K562 (cell line): ENCODE measurements around the gene GPC3. TPM values are rescaled to one million over a fixed set of nuclear protein-coding genes. Genes with fewer than 3 reads are reported as not detected.

Source experiments
- ATAC-seq: fragments of 200-7000 bp; cut with Tn5 transposase; 3 replicates; pipeline ENCODE4 v1.9.1; 2020; ENCODE audit warnings: moderate library complexity
- BruUV-seq: library from RNA; stranded (reverse); fragments of 400-500 nt; replicated peaks from 2 replicates; lab custom pipeline; 2021; lab: Mats Ljungman, UMichigan
- CTCF ChIA-PET: fragments of 300-600 bp; formaldehyde crosslinking; extraction: SDS; loops from one replicate; lab custom pipeline; 2021; ENCODE audit warnings: low intra/inter-chr PET ratio; lab: Yijun Ruan, JAX
- POLR2A ChIA-PET: fragments of 300-600, 350-650 bp; sonication (Branson Sonifier 250); formaldehyde crosslinking; extraction: SDS; loops from one replicate; lab custom pipeline; 2021; ENCODE audit warnings: antibody characterized with exemption, inconsistent platforms; lab: Yijun Ruan, JAX
- DNase-seq, 4 experiments: peaks; one replicate each; pipeline versions ENCODE4 v3.0.0 to v3.0.0-alpha.2; 2011 to 2018; ENCODE audit warnings: low spot score in 3 of 4, mixed read lengths in 3 of 4; ENCODE audit errors: extremely low read depth in 1 of 4
- FAIRE-seq: peaks from 2 replicates; lab custom pipeline; 2011; peaks lifted over from hg19 to GRCh38; lab: Jason Lieb, UNC
- H2AFZ ChIP-seq: 2 replicates; pipeline ENCODE4 v1.6.0; 2011; ENCODE audit warnings: low read depth, low read length, control low read depth, inconsistent platforms
- H3K27ac ChIP-seq: fragments of 200-600 bp; 3 replicates; pipeline ENCODE4 v1.8.0; 2011; ENCODE audit warnings: low read depth, mild to moderate bottlenecking, control low read depth, inconsistent platforms, low read length, moderate library complexity, mixed read lengths; ENCODE audit errors: extremely low read depth
- H3K27me3 ChIP-seq, 2 experiments: fragments of 300-600 bp in 1 of 2; 2 replicates in 1 of 2; 3 replicates in 1 of 2; pipeline versions ENCODE4 v1.6.0 to v1.8.0; 2011; ENCODE audit warnings: inconsistent platforms in 2 of 2, low read length in 2 of 2, mild to moderate bottlenecking in 1 of 2, mixed read lengths in 1 of 2, moderate library complexity in 1 of 2; ENCODE audit not compliant: control insufficient read depth in 2 of 2, insufficient read depth in 2 of 2
- H3K36me3 ChIP-seq: fragments of 300-600 bp; 3 replicates; pipeline ENCODE4 v1.8.0; 2011; ENCODE audit warnings: mild to moderate bottlenecking, low read length, inconsistent platforms; ENCODE audit not compliant: control insufficient read depth, insufficient read depth
- H3K4me1 ChIP-seq, 2 experiments: fragments of 200-600 bp in 1 of 2; replicated peaks in 1 of 2; 2 replicates in 1 of 2; 3 replicates in 1 of 2; pipeline versions ENCODE4 v1.5.1 to v1.8.0; 2011; ENCODE audit warnings: inconsistent platforms in 2 of 2, low read length in 2 of 2, mild to moderate bottlenecking in 1 of 2, mixed read lengths in 1 of 2, moderate library complexity in 1 of 2; ENCODE audit not compliant: control insufficient read depth in 2 of 2, insufficient read depth in 2 of 2
- H3K4me2 ChIP-seq: 2 replicates; pipeline ENCODE4 v1.6.1; 2011; ENCODE audit warnings: low read length, control low read depth, inconsistent platforms, mixed read lengths; ENCODE audit not compliant: insufficient read depth
- H3K4me3 ChIP-seq: fragments of 200-600 bp; sonication (generic), shearing (Covaris generic); 2 replicates; pipeline ENCODE4 v1.5.1; 2016; ENCODE audit warnings: control low read depth, inconsistent platforms
- H3K79me2 ChIP-seq: fragments of 200-600 bp; 3 replicates; pipeline ENCODE4 v1.8.0; 2011; ENCODE audit warnings: low read length, inconsistent platforms; ENCODE audit not compliant: control insufficient read depth, insufficient read depth
- H3K9ac ChIP-seq, 2 experiments: 2 replicates each; pipeline versions ENCODE4 v1.6.0 to v1.6.1; 2011; ENCODE audit warnings: low read depth in 2 of 2, low read length in 2 of 2, control low read depth in 1 of 2, inconsistent platforms in 1 of 2, mild to moderate bottlenecking in 1 of 2, mixed read lengths in 1 of 2; ENCODE audit not compliant: insufficient read depth in 1 of 2
- H3K9me1 ChIP-seq: one replicate; pipeline ENCODE4 v1.6.0; 2011; ENCODE audit warnings: inconsistent platforms, mild to moderate bottlenecking, low read length, moderate library complexity; ENCODE audit not compliant: control insufficient read depth, insufficient read depth
- H3K9me3 ChIP-seq: replicated peaks from 2 replicates; pipeline ENCODE4 v1.5.1; 2011; ENCODE audit warnings: low read depth, low read length, inconsistent platforms; ENCODE audit not compliant: control insufficient read depth, insufficient read depth
- H4K20me1 ChIP-seq: replicated peaks from 2 replicates; pipeline ENCODE4 v1.6.1; 2011; ENCODE audit warnings: low read length, inconsistent platforms, mixed read lengths; ENCODE audit not compliant: control insufficient read depth, insufficient read depth
- HDAC8 ChIP-seq: fragments of 450-650 bp; IDR thresholded peaks from 2 replicates; pipeline ENCODE4 v1.6.1; 2016; ENCODE audit warnings: mild to moderate bottlenecking, missing genetic modification characterization, moderate library complexity, missing compliant biosample characterization
- RBM22 ChIP-seq: fragments of 200-400 bp; formaldehyde crosslinking; IDR thresholded peaks from 2 replicates; pipeline ENCODE4 v1.6.1; 2018; ENCODE audit warnings: low read length, low read depth; ENCODE audit not compliant: poor library complexity, severe bottlenecking
- RFX7 ChIP-seq: fragments of 250-450 bp; sonication (Bioruptor Pico); IDR thresholded peaks from 2 replicates; pipeline ENCODE4 v1.5.1; 2021; ENCODE audit warnings: mild to moderate bottlenecking
- ZNF184 ChIP-seq: sonication (generic); formaldehyde crosslinking; IDR thresholded peaks from 2 replicates; pipeline ENCODE4 v1.5.0; 2020; ENCODE audit warnings: missing genetic modification reagents
- WGBS: fragments of 100-300 bp; shearing (Covaris generic); methylation state at CpG from one replicate; pipeline ENCODE4 v1.1.6; 2016; ENCODE audit warnings: low coverage, mixed read lengths; ENCODE audit not compliant: insufficient coverage; ENCODE audit errors: missing lambda C conversion rate; 5-methylcytosine and 5-hydroxymethylcytosine counted together
- in situ Hi-C: fragments of 300-500 bp; cut with MboI; formaldehyde crosslinking; loops from 4 replicates; pipeline ENCODE4 v1.15.0; 2018; ENCODE audit warnings: inconsistent platforms, mixed read lengths
- intact Hi-C: fragments of 100-400 bp; cut with micrococcal nuclease; formaldehyde crosslinking; loops from 2 replicates; pipeline ENCODE4 v1.14.2; 2022
- polyA plus RNA-seq, 8 experiments: library from polyadenylated mRNA; depleted of rRNA in 4 of 8; stranded (reverse) in 5 of 8; unstranded in 3 of 8; fragments of >200 nt; fragmentation: Nextera tagmentation in 2 of 8; fragmentation: Illumina TruSeq in 1 of 8; extraction: Ambion mirVana in 2 of 8; extraction: Trizol in 1 of 8; gene quantifications; 2 replicates each; pipeline versions ENCODE4 v1.2.1 to v1.2.3, GENCODE V29; 2011 to 2014; ENCODE audit warnings: inconsistent platforms in 1 of 8, missing spikeins in 1 of 8
- total RNA-seq, 7 experiments: library from RNA; depleted of rRNA in 6 of 7; stranded (reverse); fragments of >200 nt in 6 of 7; fragmentation: Illumina TruSeq in 2 of 7; extraction: Trizol in 2 of 7; gene quantifications; 2 replicates each; pipeline versions ENCODE4 v1.2.1 to v1.2.3, GENCODE V29; 2011 to 2021; ENCODE audit warnings: low replicate concordance in 1 of 7
- TF ChIP-seq, protein P1 (sequence below), 3 experiments: fragments of 200-800 bp in 1 of 3; fragments of 250-450 bp in 1 of 3; fragments of 450-650 bp in 1 of 3; sonication (Bioruptor Pico) in 1 of 3; sonication (Bioruptor generic) in 1 of 3; formaldehyde crosslinking in 1 of 3; IDR thresholded peaks; 2 replicates each; pipeline versions ENCODE4 v1.6.1 to v1.8.0; 2016 to 2022; ENCODE audit warnings: mild to moderate bottlenecking in 2 of 3, missing genetic modification characterization in 2 of 3, missing compliant biosample characterization in 1 of 3, moderate library complexity in 1 of 3
- TF ChIP-seq, protein P2 (sequence below), 2 experiments: fragments of 200-800 bp in 1 of 2; sonication (Bioruptor generic) in 1 of 2; sonication (generic) in 1 of 2; formaldehyde crosslinking in 1 of 2; IDR thresholded peaks in 1 of 2; conservative IDR thresholded peaks in 1 of 2; 2 replicates each; pipeline versions ENCODE4 v1.5.0 to v1.6.1; 2016 to 2020; ENCODE audit warnings: missing compliant biosample characterization in 1 of 2, missing genetic modification characterization in 1 of 2, missing genetic modification reagents in 1 of 2
- TF ChIP-seq, protein P3 (sequence below): fragments of 250-450 bp; sonication (Bioruptor Pico); IDR thresholded peaks from 2 replicates; pipeline ENCODE4 v1.8.0; 2021; ENCODE audit warnings: moderate library complexity, mild to moderate bottlenecking, inconsistent platforms

Gene GPC3
- total and polyA plus RNA-seq, 9 of the 15 experiments (the other 6 are each of a cell fraction or from before 2014, with no cell fraction given), result 0.42 TPM; not detected in 8

DNA sequence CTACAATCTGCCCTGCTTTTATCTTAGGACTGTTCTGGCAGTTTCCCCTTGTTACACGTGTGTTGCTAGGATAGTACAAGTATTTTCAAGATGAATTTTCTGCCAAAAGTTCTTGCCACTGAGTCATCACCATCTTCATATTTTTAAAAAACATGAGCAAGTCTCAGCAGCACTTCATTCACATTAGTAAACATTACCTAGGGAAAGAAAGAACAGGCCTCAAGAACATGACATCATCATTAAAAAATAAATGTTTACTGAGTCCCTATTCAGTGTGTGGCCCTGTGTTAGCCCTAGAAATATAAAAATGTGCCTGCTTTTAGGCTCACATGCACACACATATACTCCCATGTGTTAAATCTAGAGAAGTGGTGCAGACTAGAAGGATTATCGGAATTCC, 18.7 kb upstream of the GPC3 start:
- ChIA-PET CTCF (no interaction called here), POLR2A (no interaction called here)
- H2AFZ ChIP-seq, result no peak overlapping the region
- FAIRE-seq (no peak), ATAC-seq (no peak), DNase-seq (no peak)
- no peaks in the 10 kb centered on the region for H3K4me1 ChIP-seq
- in situ Hi-C loops (no loop called here), intact Hi-C loops (no loop called here)
- no peaks in the 10 kb centered on the region for H3K9me1 ChIP-seq
- WGBS, result 4% methylated on average over 2 of the region's 2 CpGs
- no peak overlapping the region for H3K4me3 ChIP-seq
- no peaks in the 10 kb centered on the region for H3K79me2 ChIP-seq
- no peak overlapping the region for H3K27ac ChIP-seq
- H3K27me3 ChIP-seq, result no peaks in the 10 kb centered on the region
- H3K4me2 ChIP-seq, result no peak overlapping the region
- TF ChIP-seq, protein P1, sequence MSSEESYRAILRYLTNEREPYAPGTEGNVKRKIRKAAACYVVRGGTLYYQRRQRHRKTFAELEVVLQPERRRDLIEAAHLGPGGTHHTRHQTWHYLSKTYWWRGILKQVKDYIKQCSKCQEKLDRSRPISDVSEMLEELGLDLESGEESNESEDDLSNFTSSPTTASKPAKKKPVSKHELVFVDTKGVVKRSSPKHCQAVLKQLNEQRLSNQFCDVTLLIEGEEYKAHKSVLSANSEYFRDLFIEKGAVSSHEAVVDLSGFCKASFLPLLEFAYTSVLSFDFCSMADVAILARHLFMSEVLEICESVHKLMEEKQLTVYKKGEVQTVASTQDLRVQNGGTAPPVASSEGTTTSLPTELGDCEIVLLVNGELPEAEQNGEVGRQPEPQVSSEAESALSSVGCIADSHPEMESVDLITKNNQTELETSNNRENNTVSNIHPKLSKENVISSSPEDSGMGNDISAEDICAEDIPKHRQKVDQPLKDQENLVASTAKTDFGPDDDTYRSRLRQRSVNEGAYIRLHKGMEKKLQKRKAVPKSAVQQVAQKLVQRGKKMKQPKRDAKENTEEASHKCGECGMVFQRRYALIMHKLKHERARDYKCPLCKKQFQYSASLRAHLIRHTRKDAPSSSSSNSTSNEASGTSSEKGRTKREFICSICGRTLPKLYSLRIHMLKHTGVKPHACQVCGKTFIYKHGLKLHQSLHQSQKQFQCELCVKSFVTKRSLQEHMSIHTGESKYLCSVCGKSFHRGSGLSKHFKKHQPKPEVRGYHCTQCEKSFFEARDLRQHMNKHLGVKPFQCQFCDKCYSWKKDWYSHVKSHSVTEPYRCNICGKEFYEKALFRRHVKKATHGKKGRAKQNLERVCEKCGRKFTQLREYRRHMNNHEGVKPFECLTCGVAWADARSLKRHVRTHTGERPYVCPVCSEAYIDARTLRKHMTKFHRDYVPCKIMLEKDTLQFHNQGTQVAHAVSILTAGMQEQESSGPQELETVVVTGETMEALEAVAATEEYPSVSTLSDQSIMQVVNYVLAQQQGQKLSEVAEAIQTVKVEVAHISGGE (CRISPR knock-in tag; IDR thresholded peaks at IDR 0.05), result no peak
- no peak for TF ChIP-seq RBM22
- TF ChIP-seq, protein P2, sequence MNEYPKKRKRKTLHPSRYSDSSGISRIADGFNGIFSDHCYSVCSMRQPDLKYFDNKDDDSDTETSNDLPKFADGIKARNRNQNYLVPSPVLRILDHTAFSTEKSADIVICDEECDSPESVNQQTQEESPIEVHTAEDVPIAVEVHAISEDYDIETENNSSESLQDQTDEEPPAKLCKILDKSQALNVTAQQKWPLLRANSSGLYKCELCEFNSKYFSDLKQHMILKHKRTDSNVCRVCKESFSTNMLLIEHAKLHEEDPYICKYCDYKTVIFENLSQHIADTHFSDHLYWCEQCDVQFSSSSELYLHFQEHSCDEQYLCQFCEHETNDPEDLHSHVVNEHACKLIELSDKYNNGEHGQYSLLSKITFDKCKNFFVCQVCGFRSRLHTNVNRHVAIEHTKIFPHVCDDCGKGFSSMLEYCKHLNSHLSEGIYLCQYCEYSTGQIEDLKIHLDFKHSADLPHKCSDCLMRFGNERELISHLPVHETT (CRISPR knock-in tag; conservative IDR thresholded peaks at IDR 0.05 in 1 of 2, IDR thresholded peaks at IDR 0.05 in 1 of 2), result no peak
- no peak for TF ChIP-seq RFX7
- no peak for TF ChIP-seq ZNF184 (CRISPR knock-in tag)
- TF ChIP-seq, protein P3, sequence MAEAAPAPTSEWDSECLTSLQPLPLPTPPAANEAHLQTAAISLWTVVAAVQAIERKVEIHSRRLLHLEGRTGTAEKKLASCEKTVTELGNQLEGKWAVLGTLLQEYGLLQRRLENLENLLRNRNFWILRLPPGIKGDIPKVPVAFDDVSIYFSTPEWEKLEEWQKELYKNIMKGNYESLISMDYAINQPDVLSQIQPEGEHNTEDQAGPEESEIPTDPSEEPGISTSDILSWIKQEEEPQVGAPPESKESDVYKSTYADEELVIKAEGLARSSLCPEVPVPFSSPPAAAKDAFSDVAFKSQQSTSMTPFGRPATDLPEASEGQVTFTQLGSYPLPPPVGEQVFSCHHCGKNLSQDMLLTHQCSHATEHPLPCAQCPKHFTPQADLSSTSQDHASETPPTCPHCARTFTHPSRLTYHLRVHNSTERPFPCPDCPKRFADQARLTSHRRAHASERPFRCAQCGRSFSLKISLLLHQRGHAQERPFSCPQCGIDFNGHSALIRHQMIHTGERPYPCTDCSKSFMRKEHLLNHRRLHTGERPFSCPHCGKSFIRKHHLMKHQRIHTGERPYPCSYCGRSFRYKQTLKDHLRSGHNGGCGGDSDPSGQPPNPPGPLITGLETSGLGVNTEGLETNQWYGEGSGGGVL (CRISPR knock-in tag), result no peak
- no peak for TF ChIP-seq HDAC8
- no peaks in the 10 kb centered on the region for H3K9me3 ChIP-seq
- H4K20me1 ChIP-seq, result no peaks in the 10 kb centered on the region
- BruUV-seq, result no TSS peak
- H3K9ac ChIP-seq, result no peak overlapping the region
- H3K36me3 ChIP-seq, result no peaks in the 10 kb centered on the region
